GM21825 (cell line): Measurements from ENCODE around the gene ATP2A2.

Experiments
- ATAC-seq: cut with Tn5 transposase; IDR thresholded peaks from one replicate; pipeline ENCODE4 v1.9.1; 2021; ENCODE audit warnings: mild to moderate bottlenecking, moderate library complexity; ENCODE audit not compliant: unreplicated experiment

ATP2A2 gene

GRCh38 chr12:110289044-110289710 lies 8.1 kb downstream of the ATP2A2 start:
- ATAC-seq = no peak

- ATAC-seq = no peak
Observed at GRCh38 chr12:110289711-110290078, 8.6 kb downstream of the ATP2A2 start.

- ATAC-seq = no peak
Observed at GRCh38 chr12:110301065-110301806, 20.2 kb downstream of the ATP2A2 start.

- no peak for ATAC-seq
Observed at GRCh38 chr12:110304061-110304551, 23.1 kb downstream of the ATP2A2 start.

GRCh38 chr12:110307372-110307771 lies 26.3 kb downstream of the ATP2A2 start:
- no peak for ATAC-seq

- ATAC-seq = no peak
Observed at GRCh38 chr12:110310763-110311162, 29.7 kb downstream of the ATP2A2 start.

- no peak for ATAC-seq
Observed at GRCh38 chr12:110311903-110312302, 30.9 kb downstream of the ATP2A2 start.

- no peak for ATAC-seq
Observed at GRCh38 chr12:110312581-110313360, 31.7 kb downstream of the ATP2A2 start.

GRCh38 chr12:110314308-110314707 lies 33.3 kb downstream of the ATP2A2 start:
- no peak for ATAC-seq

GRCh38 chr12:110316861-110317260 lies 35.8 kb downstream of the ATP2A2 start:
- ATAC-seq = no peak

- no peak for ATAC-seq
Observed at GRCh38 chr12:110317911-110318310, 36.9 kb downstream of the ATP2A2 start.

- no peak for ATAC-seq
Observed at GRCh38 chr12:110320550-110320949, 39.5 kb downstream of the ATP2A2 start.

GRCh38 chr12:110329710-110330109 lies 48.7 kb downstream of the ATP2A2 start:
- ATAC-seq = no peak

- no peak for ATAC-seq
Observed at GRCh38 chr12:110330124-110330523, 49.1 kb downstream of the ATP2A2 start.

GRCh38 chr12:110330544-110330943 lies 49.5 kb downstream of the ATP2A2 start:
- no peak for ATAC-seq

- ATAC-seq = no peak
Observed at GRCh38 chr12:110333201-110333600, 52.2 kb downstream of the ATP2A2 start.

GRCh38 chr12:110335481-110336045 lies 54.5 kb downstream of the ATP2A2 start:
- ATAC-seq = no peak

GRCh38 chr12:110337912-110338710 lies 57.1 kb downstream of the ATP2A2 start:
- ATAC-seq = no peak

GRCh38 chr12:110338754-110339153 lies 57.7 kb downstream of the ATP2A2 start:
- no peak for ATAC-seq

GRCh38 chr12:110339184-110339952 lies 58.3 kb downstream of the ATP2A2 start:
- ATAC-seq = no peak
